Neural progenitor cell (in vitro differentiated cells): Measurements from ENCODE around the gene HOXD4. TPM values are rescaled to one million over a fixed set of nuclear protein-coding genes. Genes with fewer than 3 reads are reported as not detected.

Experiments
- DNase-seq: peaks from one replicate; pipeline ENCODE4 v3.0.0-alpha.2; 2016; ENCODE audit warnings: low spot score
- H2AFZ ChIP-seq: fragments of 200-600 bp; sonication (generic); replicated peaks from 2 replicates; pipeline ENCODE4 v1.6.1; 2016; ENCODE audit warnings: antibody characterized with exemption
- H3F3A ChIP-seq: fragments of 200-600 bp; sonication (generic); 2 replicates; pipeline ENCODE4 v1.6.1; 2016; ENCODE audit warnings: antibody characterized with exemption, low read depth
- H3K27ac ChIP-seq: fragments of 200-600 bp; sonication (generic); 2 replicates; pipeline ENCODE4 v1.5.1; 2016; ENCODE audit warnings: mild to moderate bottlenecking
- H3K27me3 ChIP-seq: fragments of 200-600 bp; sonication (generic); 2 replicates; pipeline ENCODE4 v1.6.1; 2016; ENCODE audit warnings: mild to moderate bottlenecking, moderate library complexity
- H3K36me3 ChIP-seq: fragments of 200-600 bp; sonication (generic); 2 replicates; pipeline ENCODE4 v1.5.1; 2016
- H3K4me1 ChIP-seq: fragments of 200-600 bp; sonication (generic); 2 replicates; pipeline ENCODE4 v1.6.1; 2016; ENCODE audit warnings: mixed run types
- H3K4me2 ChIP-seq: fragments of 200-600 bp; sonication (generic); 2 replicates; pipeline ENCODE4 v1.6.1; 2016
- H3K4me3 ChIP-seq: fragments of 200-600 bp; sonication (generic); 2 replicates; pipeline ENCODE4 v1.5.1; 2016
- H3K79me2 ChIP-seq: fragments of 200-600 bp; sonication (generic); 2 replicates; pipeline ENCODE4 v1.6.1; 2016; ENCODE audit warnings: low read depth
- H3K9ac ChIP-seq: fragments of 200-600 bp; sonication (generic); 2 replicates; pipeline ENCODE4 v1.6.1; 2016
- H3K9me3 ChIP-seq: fragments of 200-600 bp; sonication (generic); 2 replicates; pipeline ENCODE4 v1.5.1; 2016; ENCODE audit warnings: low read depth
- H4K20me1 ChIP-seq: fragments of 200-600 bp; sonication (generic); 2 replicates; pipeline ENCODE4 v1.6.1; 2016; ENCODE audit warnings: low read depth
- H3K27ac Mint-ChIP-seq: 3 replicates; pipeline ENCODE4 v1.8.0; 2021; ENCODE audit warnings: mixed read lengths
- H3K27me3 Mint-ChIP-seq: 2 replicates; pipeline ENCODE4 v1.8.0; 2022; ENCODE audit warnings: low read depth, mild to moderate bottlenecking, inconsistent platforms, moderate library complexity, mixed read lengths; ENCODE audit not compliant: insufficient read depth
- H3K36me3 Mint-ChIP-seq: 3 replicates; pipeline ENCODE4 v1.8.0; 2021; ENCODE audit warnings: mixed read lengths
- H3K4me1 Mint-ChIP-seq: 3 replicates; pipeline ENCODE4 v1.8.0; 2021; ENCODE audit warnings: mixed read lengths
- H3K4me3 Mint-ChIP-seq: 3 replicates; pipeline ENCODE4 v1.8.0; 2021; ENCODE audit warnings: mild to moderate bottlenecking, moderate library complexity, mixed read lengths
- H3K9me3 Mint-ChIP-seq: 3 replicates; pipeline ENCODE4 v1.8.0; 2020; ENCODE audit warnings: mixed read lengths
- CTCF ChIP-seq: fragments of 200-600 bp; sonication (generic); IDR thresholded peaks from 2 replicates; pipeline ENCODE4 v1.5.1; 2017; ENCODE audit warnings: antibody characterized with exemption, mild to moderate bottlenecking
- EZH2 ChIP-seq: fragments of 200-600 bp; sonication (generic); IDR thresholded peaks from 2 replicates; pipeline ENCODE4 v1.6.1; 2017; ENCODE audit warnings: antibody characterized with exemption, mild to moderate bottlenecking, moderate library complexity
- EZH2phosphoT487 ChIP-seq: fragments of 200-600 bp; sonication (generic); IDR thresholded peaks from 2 replicates; pipeline ENCODE4 v1.6.1; 2017; ENCODE audit warnings: antibody characterized with exemption
- total RNA-seq: library from RNA; depleted of rRNA; stranded (reverse); fragments of >200 nt; gene quantifications from 2 replicates; pipeline ENCODE4 v1.2.3, GENCODE V29; 2015; ENCODE audit warnings: low replicate concordance

Gene HOXD4
- total RNA-seq, 1 donor from 2014 or later, result not detected

GRCh38 chr2:176187899-176188773, 36.8 kb downstream of the HOXD4 start, which contains the start of gene HOXD1:
Gene HOXD1, plus strand, starts transcription at chr2:176188668. Its CDS starts 134 bp downstream, at chr2:176188802.
- TF ChIP-seq CTCF (no peak), EZH2phosphoT487 (peak; percentile 81), EZH2 (peak; percentile 2)
- H3K4me1 Mint-ChIP-seq, result peaks cover 6% of the 10 kb centered on the region
- H3K27ac ChIP-seq, result no peak within 1 kb of the TSS
- no peaks in the 10 kb centered on the region for H3K9me3 ChIP-seq
- H3K4me3 ChIP-seq, result peak within 1 kb of the TSS; percentile 28
- peak within 1 kb of the TSS; percentile 11 for H2AFZ ChIP-seq
- H4K20me1 ChIP-seq, result peaks cover 47% of the 10 kb centered on the region
- peaks cover 100% of the 10 kb centered on the region for H3K27me3 ChIP-seq
- DNase-seq, result peak; percentile 63
- no peaks in the 10 kb centered on the region for H3K4me1 ChIP-seq
- no peaks in the 10 kb centered on the region for H3K36me3 Mint-ChIP-seq
- peak within 1 kb of the TSS; percentile 81 for H3K4me3 Mint-ChIP-seq
- H3K27ac Mint-ChIP-seq, result no peak within 1 kb of the TSS
- peak within 1 kb of the TSS; percentile 74 for H3K4me2 ChIP-seq
- no peak within 1 kb of the TSS for H3K9ac ChIP-seq
- H3K27me3 Mint-ChIP-seq, result peaks cover 78% of the 10 kb centered on the region
- H3F3A ChIP-seq, result no peaks in the 10 kb centered on the region
- H3K79me2 ChIP-seq, result no peaks in the 10 kb centered on the region
- H3K36me3 ChIP-seq, result no peaks in the 10 kb centered on the region
- H3K9me3 Mint-ChIP-seq, result peaks cover 7% of the 10 kb centered on the region

GRCh38 chr2:176188774-176189680, 37.7 kb downstream of the HOXD4 start:
- no peak overlapping the region for H3K27ac Mint-ChIP-seq
- no peaks in the 10 kb centered on the region for H3K36me3 ChIP-seq
- peaks cover 78% of the 10 kb centered on the region for H3K27me3 Mint-ChIP-seq
- peak overlapping the region; percentile 59 for H3K4me3 Mint-ChIP-seq
- H4K20me1 ChIP-seq, result peaks cover 47% of the 10 kb centered on the region
- peak overlapping the region; percentile 28 for H3K4me3 ChIP-seq
- H3K4me1 Mint-ChIP-seq, result peaks cover 6% of the 10 kb centered on the region
- no peaks in the 10 kb centered on the region for H3K36me3 Mint-ChIP-seq
- H3K27me3 ChIP-seq, result peaks cover 100% of the 10 kb centered on the region
- TF ChIP-seq CTCF (no peak), EZH2 (peak; percentile 98), EZH2phosphoT487 (peak; percentile 96)
- no peaks in the 10 kb centered on the region for H3K79me2 ChIP-seq
- H3K4me2 ChIP-seq, result peak overlapping the region; percentile 74
- H3K27ac ChIP-seq, result no peak overlapping the region
- no peaks in the 10 kb centered on the region for H3K4me1 ChIP-seq
- peaks cover 7% of the 10 kb centered on the region for H3K9me3 Mint-ChIP-seq
- no peaks in the 10 kb centered on the region for H3F3A ChIP-seq
- no peak overlapping the region for H3K9ac ChIP-seq
- peak overlapping the region; percentile 11 for H2AFZ ChIP-seq
- no peaks in the 10 kb centered on the region for H3K9me3 ChIP-seq
- peak; percentile 39 for DNase-seq

- peak; percentile 95 for TF ChIP-seq EZH2
- peak; percentile 96 for TF ChIP-seq EZH2phosphoT487
- TF ChIP-seq CTCF, result no peak
- Mint-ChIP-seq H3K4me3 (peak overlapping the region; percentile 59), H3K9me3 (peaks cover 7% of the 10 kb centered on the region)
These were observed 38.6 kb downstream of the HOXD4 start for GRCh38 chr2:176189681-176190641.

More at GRCh38 chr2:176189681-176190641, 38.6 kb downstream of the HOXD4 start:
- H3K36me3 ChIP-seq, result no peaks in the 10 kb centered on the region
- H2AFZ ChIP-seq, result no peak overlapping the region
- H3K4me3 ChIP-seq, result no peak overlapping the region
- Mint-ChIP-seq H3K27ac (no peak overlapping the region), H3K4me1 (peaks cover 6% of the 10 kb centered on the region), H3K27me3 (peaks cover 72% of the 10 kb centered on the region), H3K36me3 (no peaks in the 10 kb centered on the region)
- peaks cover 100% of the 10 kb centered on the region for H3K27me3 ChIP-seq
- H4K20me1 ChIP-seq, result peaks cover 47% of the 10 kb centered on the region
- no peak overlapping the region for H3K27ac ChIP-seq
- H3K79me2 ChIP-seq, result no peaks in the 10 kb centered on the region
- H3K9ac ChIP-seq, result no peak overlapping the region
- no peaks in the 10 kb centered on the region for H3K9me3 ChIP-seq
- DNase-seq, result peak; percentile 38
- no peaks in the 10 kb centered on the region for H3K4me1 ChIP-seq
- no peaks in the 10 kb centered on the region for H3F3A ChIP-seq
- H3K4me2 ChIP-seq, result no peak overlapping the region
